ENCODE results near the gene GNAS.

- TF ChIP-seq CTCF (IDR thresholded peaks at IDR 0.05): no peak
- TF ChIP-seq POLR2A (IDR thresholded peaks at IDR 0.05): no peak
Observed at GRCh38 chr20:58942549-58942948, 90.0 kb downstream of the GNAS start.
